GM21723 (cell line): ENCODE data around the gene UBALD2.

Source experiments
- ATAC-seq: cut with Tn5 transposase; IDR thresholded peaks from one replicate; pipeline ENCODE4 v1.9.1; 2021; ENCODE audit warnings: mild to moderate bottlenecking, moderate library complexity; ENCODE audit not compliant: unreplicated experiment

UBALD2 gene

DNA sequence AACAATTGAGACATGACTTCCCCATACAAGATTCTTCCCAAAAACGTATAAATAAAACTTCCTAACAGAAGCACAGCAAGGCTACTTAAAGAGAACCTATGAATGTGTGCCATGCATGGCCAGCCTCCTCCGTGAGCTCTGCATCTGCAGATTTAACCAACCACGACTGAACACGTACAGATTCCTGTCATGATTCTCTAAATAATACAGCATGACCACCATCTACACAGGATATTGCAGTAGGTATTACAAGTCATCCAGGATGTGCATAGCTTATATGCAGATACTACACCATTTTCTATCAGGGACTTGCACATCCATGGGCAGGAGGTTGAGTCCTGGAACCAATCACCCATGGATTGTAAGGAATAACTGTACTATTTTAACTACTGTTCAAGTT lies 44.3 kb downstream of the UBALD2 start:
- ATAC-seq = no peak

DNA sequence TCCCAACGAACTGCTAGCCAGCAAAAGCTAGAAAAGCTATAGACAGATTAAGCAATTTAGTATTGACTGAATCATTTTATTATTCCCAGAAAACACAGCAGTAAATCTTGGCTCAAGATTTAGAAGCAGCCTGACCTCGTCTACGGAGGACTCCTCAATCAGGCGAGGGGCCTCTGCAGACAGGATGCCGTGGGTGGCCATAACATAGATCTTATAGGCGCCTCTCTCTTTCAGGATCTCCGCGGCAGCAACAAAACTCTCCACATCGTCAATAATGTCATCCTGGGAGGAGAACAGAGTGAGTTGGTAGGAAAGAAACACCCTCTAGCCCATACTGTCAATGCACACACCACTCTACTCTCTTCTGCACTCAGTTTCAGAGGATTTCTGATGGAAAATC lies 47.6 kb downstream of the UBALD2 start:
- ATAC-seq = no peak

- ATAC-seq = no peak
These were observed 49.5 kb downstream of the UBALD2 start for GRCh38 chr17:76314392-76315227.

- no peak for ATAC-seq
These were observed 52.4 kb downstream of the UBALD2 start for GRCh38 chr17:76317535-76317934.

GRCh38 chr17:76318586-76318985 lies 53.4 kb downstream of the UBALD2 start:
- no peak for ATAC-seq
